ENCODE results near the gene MYOD1.
A peak's percentile ranks its signal among the peaks of the same experiment; 100 is the strongest.

MYOD1 gene

DNA sequence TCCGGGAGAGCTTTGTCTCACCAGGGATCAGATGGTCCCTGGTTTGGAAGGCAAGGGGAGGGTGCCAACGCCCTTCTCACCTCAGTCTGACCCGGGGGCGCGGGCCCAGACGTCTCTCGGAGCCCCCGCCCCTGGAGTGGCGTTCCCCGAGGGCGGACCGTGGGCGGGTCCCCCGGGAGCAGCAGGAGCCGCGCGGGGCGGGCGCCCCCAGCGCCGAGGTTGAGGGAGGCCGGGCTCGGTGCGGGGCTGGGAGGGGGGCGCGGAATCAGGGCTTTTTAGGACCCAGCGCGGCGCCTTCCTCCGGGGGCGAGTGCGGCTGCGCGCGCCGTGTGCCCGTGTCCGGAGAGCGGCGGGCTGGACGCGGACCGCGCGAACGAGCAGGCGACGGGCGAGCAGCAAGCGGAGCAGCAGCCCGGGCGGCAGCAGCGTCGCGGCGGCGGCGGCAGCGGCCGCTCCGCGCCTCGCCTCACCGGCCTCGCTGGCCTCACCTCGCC is 15.1 kb downstream of the MYOD1 start, which contains the start of gene KCNC1:
TSS of gene KCNC1 (plus strand) at position 364 of the 494 bp plus-strand sequence. CDS start 1,222 bp downstream, outside the sequence.
- H3K9me3 ChIP-seq (ENCODE audit: control insufficient read depth in 2 of 2, low read length in 2 of 2): no peaks in the 10 kb centered on the region
- H3K36me3 ChIP-seq (ENCODE audit: control insufficient read depth in 2 of 2, insufficient read depth in 2 of 2, low read length in 2 of 2): no peaks in the 10 kb centered on the region
- peak within 1 kb of the TSS in 1 of 2 donors; percentile 5 for H3K4me3 ChIP-seq (ENCODE audit: low read length in 2 of 2)
- H3K4me1 ChIP-seq (ENCODE audit: control insufficient read depth in 2 of 2, insufficient read depth in 2 of 2, low read length in 2 of 2): no peaks in the 10 kb centered on the region
- H3K27ac ChIP-seq (ENCODE audit: low read depth in 2 of 2, low read length in 2 of 2): no peak within 1 kb of the TSS
- H3K27me3 ChIP-seq (ENCODE audit: control insufficient read depth in 2 of 2, insufficient read depth in 2 of 2, low read length in 2 of 2): peaks cover 43 to 57% of the 10 kb centered on the region in 2 donors
- H3K9ac ChIP-seq (ENCODE audit: low read depth in 1 of 2, low read length in 2 of 2): no peak within 1 kb of the TSS

DNA sequence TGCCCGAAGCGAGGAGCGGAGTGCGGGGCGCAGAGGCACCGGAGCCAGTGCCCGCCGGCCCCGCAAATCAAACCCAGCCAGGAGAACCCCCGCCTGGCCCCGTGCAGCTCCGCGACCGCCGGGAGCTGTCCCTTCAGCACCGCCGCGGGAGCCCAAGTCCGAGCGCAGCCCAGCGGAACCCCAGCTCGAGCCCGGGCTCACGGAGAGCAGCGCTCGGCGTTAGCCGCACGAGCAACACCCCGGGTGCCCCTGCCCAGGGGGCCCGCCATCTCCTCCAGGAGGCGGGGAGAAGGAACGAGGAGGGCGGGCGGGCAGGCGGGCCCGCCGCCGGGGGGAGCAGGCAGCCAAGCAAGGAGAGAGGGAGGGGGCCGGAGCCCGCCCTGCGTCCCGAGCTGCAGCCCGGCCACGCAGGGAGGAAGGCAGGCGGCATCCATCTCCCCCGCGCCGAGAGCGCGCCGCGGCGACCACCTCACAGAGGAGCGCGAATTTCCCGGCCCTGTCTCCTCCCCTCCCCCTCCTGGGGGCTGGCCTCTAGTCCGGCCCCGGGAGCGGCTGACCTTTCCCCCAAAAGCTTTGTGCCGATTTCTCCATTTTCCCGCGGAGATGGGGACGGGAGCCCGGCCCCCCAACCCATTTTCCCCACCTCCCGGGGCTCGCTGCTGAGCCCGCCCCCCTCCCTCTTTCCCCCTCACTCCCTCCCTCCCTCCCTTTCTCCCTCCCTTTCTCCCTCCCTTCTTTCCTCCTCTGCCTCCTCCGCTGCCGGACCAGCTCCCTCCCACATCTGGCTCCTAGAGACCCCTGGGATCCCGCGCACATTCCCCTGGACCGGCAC is 15.8 kb downstream of the MYOD1 start:
- Histone ChIP-seq H3K27me3 (ENCODE audit: control insufficient read depth in 2 of 2, insufficient read depth in 2 of 2, low read length in 2 of 2) (peaks cover 47 to 57% of the 10 kb centered on the region in 2 donors), H3K9me3 (ENCODE audit: control insufficient read depth in 2 of 2, low read length in 2 of 2) (no peaks in the 10 kb centered on the region), H3K4me3 (ENCODE audit: low read length in 2 of 2) (no peak overlapping the region), H3K27ac (ENCODE audit: low read depth in 2 of 2, low read length in 2 of 2) (no peak overlapping the region), H3K9ac (ENCODE audit: low read depth in 1 of 2, low read length in 2 of 2) (no peak overlapping the region), H3K4me1 (ENCODE audit: control insufficient read depth in 2 of 2, insufficient read depth in 2 of 2, low read length in 2 of 2) (no peaks in the 10 kb centered on the region), H3K36me3 (ENCODE audit: control insufficient read depth in 2 of 2, insufficient read depth in 2 of 2, low read length in 2 of 2) (no peaks in the 10 kb centered on the region)

- H3K9ac ChIP-seq (ENCODE audit: low read depth in 1 of 2, low read length in 2 of 2): no peak overlapping the region
- peaks cover 47 to 55% of the 10 kb centered on the region in 2 donors for H3K27me3 ChIP-seq (ENCODE audit: control insufficient read depth in 2 of 2, insufficient read depth in 2 of 2, low read length in 2 of 2)
- H3K36me3 ChIP-seq (ENCODE audit: control insufficient read depth in 2 of 2, insufficient read depth in 2 of 2, low read length in 2 of 2): no peaks in the 10 kb centered on the region
- no peak overlapping the region for H3K4me3 ChIP-seq (ENCODE audit: low read length in 2 of 2)
- no peaks in the 10 kb centered on the region for H3K9me3 ChIP-seq (ENCODE audit: control insufficient read depth in 2 of 2, low read length in 2 of 2)
- H3K4me1 ChIP-seq (ENCODE audit: control insufficient read depth in 2 of 2, insufficient read depth in 2 of 2, low read length in 2 of 2): no peaks in the 10 kb centered on the region
- H3K27ac ChIP-seq (ENCODE audit: low read depth in 2 of 2, low read length in 2 of 2): no peak overlapping the region
Observed at GRCh38 chr11:17735818-17736578, 16.6 kb downstream of the MYOD1 start.

DNA sequence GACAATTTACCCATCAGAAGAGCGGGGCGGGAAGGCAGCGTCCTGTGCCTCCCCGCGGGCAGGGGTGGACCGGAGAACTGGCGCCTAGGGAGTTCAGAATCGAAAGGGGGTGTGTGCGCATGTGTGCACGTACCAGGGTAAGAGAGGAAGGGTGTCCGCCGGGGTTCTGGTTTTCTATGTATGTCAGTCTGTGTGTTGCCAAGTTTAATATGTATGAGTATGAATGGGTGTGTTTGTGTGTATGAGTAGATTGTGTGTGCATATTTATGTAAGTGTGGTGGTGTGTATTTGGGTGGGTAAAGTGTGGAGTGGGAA is 17.2 kb downstream of the MYOD1 start:
- H3K27me3 ChIP-seq (ENCODE audit: control insufficient read depth in 2 of 2, insufficient read depth in 2 of 2, low read length in 2 of 2): peaks cover 45 to 55% of the 10 kb centered on the region in 2 donors
- no peaks in the 10 kb centered on the region for H3K4me1 ChIP-seq (ENCODE audit: control insufficient read depth in 2 of 2, insufficient read depth in 2 of 2, low read length in 2 of 2)
- H3K36me3 ChIP-seq (ENCODE audit: control insufficient read depth in 2 of 2, insufficient read depth in 2 of 2, low read length in 2 of 2): no peaks in the 10 kb centered on the region
- H3K9me3 ChIP-seq (ENCODE audit: control insufficient read depth in 2 of 2, low read length in 2 of 2): no peaks in the 10 kb centered on the region
- H3K9ac ChIP-seq (ENCODE audit: low read depth in 1 of 2, low read length in 2 of 2): no peak overlapping the region
- no peak overlapping the region for H3K4me3 ChIP-seq (ENCODE audit: low read length in 2 of 2)
- H3K27ac ChIP-seq (ENCODE audit: low read depth in 2 of 2, low read length in 2 of 2): no peak overlapping the region

- H3K4me3 ChIP-seq (ENCODE audit: low read length in 2 of 2): no peak overlapping the region
- no peaks in the 10 kb centered on the region for H3K36me3 ChIP-seq (ENCODE audit: control insufficient read depth in 2 of 2, insufficient read depth in 2 of 2, low read length in 2 of 2)
- no peak overlapping the region for H3K27ac ChIP-seq (ENCODE audit: low read depth in 2 of 2, low read length in 2 of 2)
- peaks cover 43 to 54% of the 10 kb centered on the region in 2 donors for H3K27me3 ChIP-seq (ENCODE audit: control insufficient read depth in 2 of 2, insufficient read depth in 2 of 2, low read length in 2 of 2)
- no peak overlapping the region for H3K9ac ChIP-seq (ENCODE audit: low read depth in 1 of 2, low read length in 2 of 2)
- no peaks in the 10 kb centered on the region for H3K9me3 ChIP-seq (ENCODE audit: control insufficient read depth in 2 of 2, low read length in 2 of 2)
- H3K4me1 ChIP-seq (ENCODE audit: control insufficient read depth in 2 of 2, insufficient read depth in 2 of 2, low read length in 2 of 2): no peaks in the 10 kb centered on the region
Observed at GRCh38 chr11:17736930-17737817, 17.8 kb downstream of the MYOD1 start.

GRCh38 chr11:17738151-17738973 is 19.0 kb downstream of the MYOD1 start:
- H3K9ac ChIP-seq (ENCODE audit: low read depth in 1 of 2, low read length in 2 of 2): no peak overlapping the region
- peaks cover 33 to 42% of the 10 kb centered on the region in 2 donors for H3K27me3 ChIP-seq (ENCODE audit: control insufficient read depth in 2 of 2, insufficient read depth in 2 of 2, low read length in 2 of 2)
- no peaks in the 10 kb centered on the region for H3K9me3 ChIP-seq (ENCODE audit: control insufficient read depth in 2 of 2, low read length in 2 of 2)
- no peak overlapping the region for H3K27ac ChIP-seq (ENCODE audit: low read depth in 2 of 2, low read length in 2 of 2)
- H3K4me1 ChIP-seq (ENCODE audit: control insufficient read depth in 2 of 2, insufficient read depth in 2 of 2, low read length in 2 of 2): no peaks in the 10 kb centered on the region
- no peaks in the 10 kb centered on the region for H3K36me3 ChIP-seq (ENCODE audit: control insufficient read depth in 2 of 2, insufficient read depth in 2 of 2, low read length in 2 of 2)
- no peak overlapping the region for H3K4me3 ChIP-seq (ENCODE audit: low read length in 2 of 2)

- no peak overlapping the region for H3K4me3 ChIP-seq (ENCODE audit: low read length in 2 of 2)
- no peak overlapping the region for H3K27ac ChIP-seq (ENCODE audit: low read depth in 2 of 2, low read length in 2 of 2)
- H3K27me3 ChIP-seq (ENCODE audit: control insufficient read depth in 2 of 2, insufficient read depth in 2 of 2, low read length in 2 of 2): peaks cover 24 to 32% of the 10 kb centered on the region in 2 donors
- no peaks in the 10 kb centered on the region for H3K36me3 ChIP-seq (ENCODE audit: control insufficient read depth in 2 of 2, insufficient read depth in 2 of 2, low read length in 2 of 2)
- no peaks in the 10 kb centered on the region for H3K9me3 ChIP-seq (ENCODE audit: control insufficient read depth in 2 of 2, low read length in 2 of 2)
- H3K4me1 ChIP-seq (ENCODE audit: control insufficient read depth in 2 of 2, insufficient read depth in 2 of 2, low read length in 2 of 2): no peaks in the 10 kb centered on the region
- H3K9ac ChIP-seq (ENCODE audit: low read depth in 1 of 2, low read length in 2 of 2): no peak overlapping the region
Observed at GRCh38 chr11:17739945-17740338, 20.6 kb downstream of the MYOD1 start.

DNA sequence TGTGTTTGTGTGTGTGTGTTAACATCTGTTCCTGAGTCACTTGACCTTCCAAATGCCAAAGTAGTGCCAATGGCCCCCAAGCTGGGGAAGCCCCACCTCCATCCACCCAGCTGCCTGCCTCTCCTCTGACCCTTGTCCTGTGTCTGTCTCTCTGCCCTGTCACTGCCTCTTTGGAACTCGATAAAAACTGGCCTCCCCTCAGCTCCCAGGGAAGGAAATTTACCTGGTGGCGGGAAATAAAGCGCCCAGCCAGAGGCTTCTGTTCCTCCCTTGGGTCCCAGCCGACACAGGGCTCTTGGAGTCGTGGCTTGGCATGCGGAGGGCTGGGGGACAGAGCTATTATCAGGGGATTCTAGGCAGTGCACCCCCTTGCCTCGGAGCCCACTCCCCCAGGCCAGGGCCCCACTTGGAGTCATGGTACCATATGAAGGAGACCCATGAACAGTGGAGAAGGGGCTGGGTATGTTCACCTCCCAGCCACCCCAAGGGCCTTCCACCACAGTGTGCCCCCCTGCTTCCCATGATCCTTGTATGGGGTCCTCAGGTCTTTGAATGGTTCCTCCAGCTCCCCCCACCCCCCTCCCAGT is 21.4 kb downstream of the MYOD1 start:
- Histone ChIP-seq H3K27me3 (ENCODE audit: control insufficient read depth in 2 of 2, insufficient read depth in 2 of 2, low read length in 2 of 2) (peaks cover 24 to 28% of the 10 kb centered on the region in 2 donors), H3K4me1 (ENCODE audit: control insufficient read depth in 2 of 2, insufficient read depth in 2 of 2, low read length in 2 of 2) (no peaks in the 10 kb centered on the region), H3K9me3 (ENCODE audit: control insufficient read depth in 2 of 2, low read length in 2 of 2) (no peaks in the 10 kb centered on the region), H3K9ac (ENCODE audit: low read depth in 1 of 2, low read length in 2 of 2) (no peak overlapping the region), H3K27ac (ENCODE audit: low read depth in 2 of 2, low read length in 2 of 2) (no peak overlapping the region), H3K36me3 (ENCODE audit: control insufficient read depth in 2 of 2, insufficient read depth in 2 of 2, low read length in 2 of 2) (no peaks in the 10 kb centered on the region), H3K4me3 (ENCODE audit: low read length in 2 of 2) (no peak overlapping the region)

DNA sequence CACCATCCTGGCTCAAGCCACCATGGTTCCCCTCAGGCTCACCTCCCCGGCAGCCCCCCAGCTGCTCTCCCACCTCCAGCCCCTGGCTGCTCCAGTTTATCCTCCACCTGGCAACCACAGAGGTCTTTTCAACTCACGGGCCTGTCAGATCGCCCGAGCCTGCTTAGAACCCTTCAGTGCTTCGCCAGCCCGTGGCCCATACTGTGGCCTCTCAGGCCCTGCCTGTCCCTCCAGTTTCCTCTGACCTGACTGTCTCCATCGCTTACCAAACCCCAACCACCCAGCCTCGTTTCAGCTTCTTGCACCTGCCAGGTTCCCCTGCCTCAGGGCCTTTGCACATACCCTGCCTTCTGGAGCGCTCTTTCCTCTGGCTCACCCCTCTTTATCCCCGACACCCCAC is 22.1 kb downstream of the MYOD1 start:
- Histone ChIP-seq H3K4me3 (ENCODE audit: low read length in 2 of 2) (no peak overlapping the region), H3K9ac (ENCODE audit: low read depth in 1 of 2, low read length in 2 of 2) (no peak overlapping the region), H3K27ac (ENCODE audit: low read depth in 2 of 2, low read length in 2 of 2) (no peak overlapping the region), H3K27me3 (ENCODE audit: control insufficient read depth in 2 of 2, insufficient read depth in 2 of 2, low read length in 2 of 2) (peaks cover 21 to 22% of the 10 kb centered on the region in 2 donors), H3K4me1 (ENCODE audit: control insufficient read depth in 2 of 2, insufficient read depth in 2 of 2, low read length in 2 of 2) (no peaks in the 10 kb centered on the region), H3K9me3 (ENCODE audit: control insufficient read depth in 2 of 2, low read length in 2 of 2) (no peaks in the 10 kb centered on the region), H3K36me3 (ENCODE audit: control insufficient read depth in 2 of 2, insufficient read depth in 2 of 2, low read length in 2 of 2) (no peaks in the 10 kb centered on the region)

Measured in mucosa of rectum (tissue), 2 donors.